Activated T-helper 1 cell treated with anti-CD3 and anti-CD28 coated beads, Interleukin-12 subunit alpha, Interleukin-12 subunit beta, Interleukin-2, Interleukin-4 antibody, amounts not matched to agents 30 ng/mL and 10 ng/mL and 1 ng/mL, durations not matched to agents 14 hours and 24 hours and 36 hours (primary cell): Measurements from ENCODE around the gene SHC4. TPM values are rescaled to one million over a fixed set of nuclear protein-coding genes. Genes with fewer than 3 reads are reported as not detected.

Experiments used
- DNase-seq: peaks from one replicate; pipeline ENCODE4 v3.0.0; 2021; ENCODE audit warnings: low spot score
- H3K27ac Mint-ChIP-seq: one replicate; pipeline ENCODE4 v1.8.0; 2021; ENCODE audit warnings: mild to moderate bottlenecking, mixed read lengths
- H3K27me3 Mint-ChIP-seq: one replicate; pipeline ENCODE4 v1.8.0; 2022; ENCODE audit warnings: mild to moderate bottlenecking, moderate library complexity, mixed read lengths; ENCODE audit not compliant: insufficient read depth
- H3K36me3 Mint-ChIP-seq: one replicate; pipeline ENCODE4 v1.8.0; 2021; ENCODE audit warnings: low read depth, mixed read lengths
- H3K4me1 Mint-ChIP-seq: one replicate; pipeline ENCODE4 v1.8.0; 2021; ENCODE audit warnings: low read depth, mixed read lengths
- H3K4me3 Mint-ChIP-seq: one replicate; pipeline ENCODE4 v1.8.0; 2021; ENCODE audit warnings: mild to moderate bottlenecking, moderate library complexity, mixed read lengths
- H3K9me3 Mint-ChIP-seq: one replicate; pipeline ENCODE4 v1.8.0; 2021; ENCODE audit warnings: mixed read lengths
- intact Hi-C: fragments of 100-400 bp; cut with micrococcal nuclease; formaldehyde crosslinking; loops from one replicate; pipeline ENCODE4 v1.15.1; 2024
- total RNA-seq: library from RNA; stranded (reverse); gene quantifications from 2 replicates; pipeline ENCODE4 v1.2.3, GENCODE V29; 2022

Gene SHC4
- total RNA-seq, 1 donor from 2014 or later = 26.4 TPM

DNA sequence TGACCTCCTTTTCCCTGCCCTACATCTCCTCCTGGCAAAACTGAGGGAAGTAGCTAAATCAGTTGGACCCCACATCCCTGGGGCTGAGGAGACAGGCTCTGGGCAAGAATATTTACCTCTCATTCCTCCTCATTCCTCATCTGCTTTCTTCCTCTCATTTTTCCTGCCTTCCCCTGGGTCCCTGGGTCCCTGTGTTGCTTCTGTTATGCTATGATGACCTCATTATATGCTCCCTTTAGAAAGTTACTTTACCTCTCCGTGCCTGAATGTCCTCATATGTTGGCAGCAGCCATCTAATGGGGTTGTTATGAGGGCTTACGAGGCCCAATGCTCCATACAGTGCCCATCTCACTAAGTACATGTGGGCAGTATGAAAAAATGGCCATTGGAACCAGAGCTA lies 1.2 kb upstream of the SHC4 start:
- H3K27ac Mint-ChIP-seq = peak overlapping the region; percentile 9
- H3K4me1 Mint-ChIP-seq = peaks cover 56% of the 10 kb centered on the region
- peaks cover 13% of the 10 kb centered on the region for H3K36me3 Mint-ChIP-seq
- peaks cover 3% of the 10 kb centered on the region for H3K9me3 Mint-ChIP-seq
- DNase-seq = no peak
- intact Hi-C loops = loop anchor here (5.0 to 10.0 kb wide), 3 partner anchors 192 to 660 kb away; partner anchors contain the start of genes COPS2, DTWD1, DUT and FAM227B
- H3K4me3 Mint-ChIP-seq = peak overlapping the region; percentile 84
- H3K27me3 Mint-ChIP-seq = peaks cover 6% of the 10 kb centered on the region

DNA sequence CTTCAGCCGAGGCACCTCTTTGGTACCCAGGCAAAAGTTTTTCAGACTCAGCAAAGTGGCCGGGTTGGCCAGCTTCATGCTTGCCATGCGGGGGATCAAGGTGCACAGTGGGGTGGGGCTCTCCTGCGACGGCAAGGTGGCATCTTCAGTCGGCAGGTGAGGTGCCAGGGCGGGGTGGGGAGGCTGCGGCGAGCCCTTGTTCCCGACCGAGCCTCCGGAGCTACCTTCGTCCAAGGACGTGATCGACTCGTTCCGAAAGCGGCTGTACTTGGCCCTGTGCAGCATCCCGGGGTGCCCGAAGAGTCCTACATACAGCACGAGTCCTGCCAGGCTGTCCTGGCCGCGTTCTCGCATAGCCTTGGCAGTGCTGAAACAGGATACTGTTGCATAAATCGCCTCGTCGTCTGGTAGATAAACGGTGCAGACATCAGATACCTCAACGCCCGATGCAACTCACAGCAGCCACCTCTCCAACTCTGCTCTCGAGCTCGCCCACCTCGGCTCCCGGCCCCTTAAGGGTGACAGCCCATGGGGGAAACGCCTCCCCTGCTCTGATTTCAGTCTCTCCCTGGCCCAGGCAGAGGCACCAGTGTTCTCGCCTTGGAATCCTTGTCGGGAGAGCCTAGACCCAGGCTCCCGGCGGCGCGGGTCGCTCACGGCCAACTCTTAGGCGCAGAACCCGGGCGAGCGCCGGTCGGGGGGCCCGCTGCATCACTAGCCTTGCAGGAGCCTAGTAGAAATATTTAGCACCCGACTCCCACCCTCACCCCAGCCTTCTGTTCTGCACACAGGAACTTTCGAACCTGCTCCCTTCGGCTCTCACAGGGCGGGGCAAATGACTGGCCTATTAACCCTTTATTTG lies 826 bp downstream of the SHC4 start:
- intact Hi-C loops = loop anchor here (5.0 to 10.0 kb wide), 3 partner anchors 194 to 662 kb away; partner anchors contain the start of genes COPS2, DTWD1, DUT and FAM227B
- peaks cover 11% of the 10 kb centered on the region for H3K27me3 Mint-ChIP-seq
- peaks cover 18% of the 10 kb centered on the region for H3K36me3 Mint-ChIP-seq
- peak overlapping the region; percentile 82 for H3K27ac Mint-ChIP-seq
- H3K9me3 Mint-ChIP-seq = peaks cover 3% of the 10 kb centered on the region
- H3K4me1 Mint-ChIP-seq = peaks cover 64% of the 10 kb centered on the region
- no peak for DNase-seq
- peak overlapping the region; percentile 84 for H3K4me3 Mint-ChIP-seq

DNA sequence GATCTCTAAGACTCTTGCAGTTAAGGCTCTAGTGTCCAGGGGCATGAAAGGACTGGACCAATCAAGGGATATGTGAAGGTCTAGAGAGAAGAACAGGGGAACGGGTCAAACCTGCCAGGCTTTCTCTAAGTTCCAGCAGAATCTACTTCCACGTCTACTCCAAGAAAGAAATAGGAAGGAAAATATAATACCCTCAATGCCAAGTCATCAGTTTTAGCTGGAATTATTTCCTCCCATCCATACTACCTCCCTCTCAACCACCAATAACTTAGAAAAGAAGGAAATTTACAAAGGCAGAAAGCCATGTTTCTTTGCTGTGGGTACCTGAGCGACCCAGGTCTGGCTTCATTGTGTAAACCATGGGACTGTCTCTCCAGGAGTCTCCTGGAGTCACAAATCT lies 7.8 kb downstream of the SHC4 start:
- intact Hi-C loops = no loop called here
- peaks cover 22% of the 10 kb centered on the region for H3K36me3 Mint-ChIP-seq
- peaks cover 10% of the 10 kb centered on the region for H3K27me3 Mint-ChIP-seq
- H3K4me1 Mint-ChIP-seq = peaks cover 28% of the 10 kb centered on the region
- H3K27ac Mint-ChIP-seq = no peak overlapping the region
- H3K9me3 Mint-ChIP-seq = no peaks in the 10 kb centered on the region
- no peak for DNase-seq
- H3K4me3 Mint-ChIP-seq = no peak overlapping the region

DNA sequence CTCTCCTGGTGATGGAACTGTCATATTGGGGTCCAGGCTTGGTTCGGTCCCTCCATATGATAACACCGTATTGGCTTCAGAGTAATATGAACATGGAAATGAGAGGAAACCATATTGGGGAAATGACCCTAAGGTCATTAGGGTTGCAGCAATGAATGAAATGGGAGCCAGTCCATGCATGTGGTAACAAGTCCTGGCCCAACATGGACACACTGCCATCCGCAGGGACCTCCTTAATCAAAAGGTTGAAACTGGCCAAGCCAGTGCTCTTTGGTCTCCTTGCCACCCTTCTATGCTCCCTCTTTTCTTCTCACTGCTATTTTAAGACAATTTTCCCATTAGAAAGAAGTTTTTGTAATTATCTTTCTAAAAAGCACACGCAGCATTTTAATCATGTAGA lies 8.3 kb downstream of the SHC4 start:
- H3K4me3 Mint-ChIP-seq = no peak overlapping the region
- H3K27ac Mint-ChIP-seq = no peak overlapping the region
- peaks cover 21% of the 10 kb centered on the region for H3K36me3 Mint-ChIP-seq
- no peak for DNase-seq
- H3K4me1 Mint-ChIP-seq = peaks cover 32% of the 10 kb centered on the region
- intact Hi-C loops = no loop called here
- H3K27me3 Mint-ChIP-seq = peaks cover 10% of the 10 kb centered on the region
- H3K9me3 Mint-ChIP-seq = no peaks in the 10 kb centered on the region

DNA sequence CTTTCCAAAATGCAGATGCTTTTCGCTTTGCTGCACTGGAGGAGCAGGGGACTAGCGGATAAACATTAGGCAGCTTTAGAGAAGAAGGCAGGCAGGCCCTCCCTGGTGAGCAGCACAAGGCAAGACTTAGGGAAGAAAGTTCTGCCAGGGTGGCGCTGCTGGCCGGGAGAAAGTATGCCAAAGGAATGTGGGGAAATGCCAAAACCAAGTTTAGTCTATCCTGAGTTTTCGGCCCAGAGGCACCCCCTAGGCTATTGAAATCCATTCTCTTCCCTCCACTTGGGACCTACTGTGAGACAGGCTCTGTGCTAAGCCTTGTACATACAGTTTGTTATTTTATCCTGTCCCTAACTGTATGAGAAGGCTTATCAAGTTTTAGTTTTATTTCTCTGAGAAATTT lies 9.2 kb downstream of the SHC4 start:
- Mint-ChIP-seq H3K4me3 (no peak overlapping the region), H3K27me3 (peaks cover 5% of the 10 kb centered on the region), H3K27ac (no peak overlapping the region), H3K36me3 (peaks cover 16% of the 10 kb centered on the region), H3K9me3 (no peaks in the 10 kb centered on the region), H3K4me1 (peaks cover 25% of the 10 kb centered on the region)
- intact Hi-C loops = no loop called here
- DNase-seq = no peak

DNA sequence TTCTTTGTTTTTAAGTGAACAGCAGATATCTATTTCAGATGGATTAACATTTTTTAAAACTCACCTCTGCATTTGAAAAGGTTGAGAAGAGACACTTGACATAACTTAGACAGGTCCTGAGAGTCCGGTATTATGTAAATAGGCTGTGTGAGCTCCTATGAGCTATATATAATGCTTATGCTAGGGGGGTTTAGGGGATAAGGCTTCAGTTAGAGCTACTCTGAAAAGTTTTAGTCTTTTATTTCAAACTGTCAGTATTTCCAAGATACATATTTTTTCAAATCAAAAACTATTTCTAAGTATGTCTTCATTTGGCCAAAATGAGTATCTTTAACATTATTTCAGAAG lies 16.9 kb downstream of the SHC4 start:
- intact Hi-C loops = loop anchor here (1.0 to 5.0 kb wide), 3 partner anchors 18 to 50 kb away; no protein-coding TSS in a partner anchor
- H3K27ac Mint-ChIP-seq = no peak overlapping the region
- no peak overlapping the region for H3K4me3 Mint-ChIP-seq
- H3K9me3 Mint-ChIP-seq = peaks cover 8% of the 10 kb centered on the region
- H3K27me3 Mint-ChIP-seq = no peaks in the 10 kb centered on the region
- no peak for DNase-seq
- peaks cover 13% of the 10 kb centered on the region for H3K36me3 Mint-ChIP-seq
- H3K4me1 Mint-ChIP-seq = peaks cover 57% of the 10 kb centered on the region

DNA sequence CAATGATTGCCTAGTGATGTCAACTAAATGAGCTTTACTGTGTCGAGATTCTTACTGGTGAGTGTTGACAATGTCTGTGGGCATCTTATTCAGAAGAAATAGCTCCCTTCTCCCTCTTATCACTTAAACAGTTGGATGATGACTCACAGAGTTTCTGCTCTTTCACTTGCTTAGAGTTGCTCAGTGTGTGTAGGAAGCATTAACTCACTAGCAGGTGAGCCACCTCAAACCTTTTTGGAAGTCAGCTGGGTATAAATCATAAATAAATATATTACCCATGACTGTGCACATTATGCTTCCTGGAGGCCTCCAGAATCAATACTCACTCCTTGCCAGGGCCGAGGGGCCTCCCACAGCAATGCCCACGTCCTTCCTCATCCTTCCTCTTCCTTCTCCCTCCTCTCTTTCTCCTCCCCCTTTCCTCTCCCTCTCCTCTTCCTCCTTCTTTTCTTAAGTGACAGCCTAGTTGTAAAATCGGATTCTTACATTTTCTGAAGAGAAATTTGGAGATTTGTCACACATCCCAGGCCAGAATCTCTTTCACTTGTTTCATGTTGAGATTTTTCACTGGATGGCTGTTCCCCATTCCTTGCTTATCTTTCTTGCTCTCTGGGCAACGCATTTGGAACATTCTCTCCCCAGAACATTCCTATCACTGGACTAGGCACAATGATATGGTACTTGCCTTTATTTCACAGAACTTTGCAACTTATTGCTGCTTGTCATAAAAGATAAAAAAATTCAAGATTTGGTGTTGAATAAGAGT lies 17.5 kb downstream of the SHC4 start:
- peak overlapping the region; percentile 82 for H3K27ac Mint-ChIP-seq
- no peaks in the 10 kb centered on the region for H3K27me3 Mint-ChIP-seq
- peaks cover 57% of the 10 kb centered on the region for H3K4me1 Mint-ChIP-seq
- peaks cover 12% of the 10 kb centered on the region for H3K36me3 Mint-ChIP-seq
- peaks cover 8% of the 10 kb centered on the region for H3K9me3 Mint-ChIP-seq
- no peak for DNase-seq
- intact Hi-C loops = loop anchor here (1.0 to 5.0 kb wide), 3 partner anchors 17 to 49 kb away; no protein-coding TSS in a partner anchor
- H3K4me3 Mint-ChIP-seq = no peak overlapping the region

DNA sequence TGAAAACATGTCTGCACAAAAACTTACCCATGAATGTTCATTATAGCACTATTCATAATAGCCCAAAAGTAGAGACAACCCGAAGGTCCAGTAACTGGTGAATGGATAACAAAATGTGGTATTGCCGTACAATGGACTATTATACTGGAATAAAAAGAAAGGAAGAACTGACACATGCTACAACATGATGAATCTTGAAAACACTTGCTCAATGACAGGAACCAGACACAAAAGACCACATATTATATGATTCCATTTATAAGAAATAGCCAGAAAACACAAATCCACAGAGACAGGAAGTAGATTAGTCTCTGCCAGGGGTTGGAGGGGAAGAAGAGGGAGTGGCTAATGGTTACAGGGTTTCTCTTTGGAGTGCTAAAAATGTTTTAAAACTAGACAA lies 18.3 kb downstream of the SHC4 start:
- no peak for DNase-seq
- H3K27me3 Mint-ChIP-seq = no peaks in the 10 kb centered on the region
- H3K4me3 Mint-ChIP-seq = peak overlapping the region; percentile 20
- intact Hi-C loops = loop anchor here (5.0 kb wide), 1 partner anchor 48 kb away; no protein-coding TSS in a partner anchor
- H3K36me3 Mint-ChIP-seq = peaks cover 19% of the 10 kb centered on the region
- peaks cover 8% of the 10 kb centered on the region for H3K9me3 Mint-ChIP-seq
- H3K4me1 Mint-ChIP-seq = peaks cover 57% of the 10 kb centered on the region
- peak overlapping the region; percentile 80 for H3K27ac Mint-ChIP-seq

DNA sequence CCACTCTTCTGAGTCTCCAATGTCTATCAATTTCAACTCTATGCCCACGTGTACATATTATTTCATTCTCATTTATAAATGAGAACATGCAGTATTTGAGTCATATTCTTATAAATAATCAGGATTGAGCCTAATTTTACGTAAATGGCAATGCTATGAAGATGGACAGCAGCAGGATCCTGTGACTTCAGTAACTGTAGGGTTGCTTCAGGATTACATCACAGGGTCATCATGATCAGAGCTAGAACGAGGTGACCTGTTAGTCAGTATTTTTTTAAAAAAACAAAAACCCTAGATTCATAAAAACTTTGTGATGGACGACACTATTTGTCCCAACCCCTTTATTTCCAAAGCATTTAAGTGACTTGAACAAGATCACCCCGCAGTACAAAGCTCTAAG lies 21.8 kb downstream of the SHC4 start:
- H3K4me1 Mint-ChIP-seq = peaks cover 62% of the 10 kb centered on the region
- peak overlapping the region; percentile 31 for H3K27ac Mint-ChIP-seq
- no peak overlapping the region for H3K4me3 Mint-ChIP-seq
- peaks cover 8% of the 10 kb centered on the region for H3K9me3 Mint-ChIP-seq
- no peaks in the 10 kb centered on the region for H3K27me3 Mint-ChIP-seq
- H3K36me3 Mint-ChIP-seq = peaks cover 17% of the 10 kb centered on the region
- intact Hi-C loops = no loop called here
- DNase-seq = no peak

DNA sequence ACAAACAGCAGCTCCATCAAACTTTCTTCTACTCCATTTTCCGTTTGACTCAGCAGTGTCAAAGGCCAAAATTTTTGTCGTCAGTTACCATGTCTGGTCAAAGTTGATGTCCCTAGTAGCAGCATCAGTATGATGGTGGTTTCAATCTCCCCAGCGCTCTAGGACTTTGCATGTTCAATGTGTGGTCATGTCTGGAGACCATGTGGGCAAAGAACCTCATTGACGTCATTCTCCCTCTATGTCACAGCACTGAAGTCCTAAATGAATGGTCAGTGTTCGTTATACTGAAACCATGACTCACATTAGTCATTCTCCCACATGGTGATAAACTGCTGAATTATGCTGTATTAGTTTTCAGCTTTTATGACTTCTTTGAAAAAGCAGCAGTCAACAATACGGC lies 23.2 kb downstream of the SHC4 start:
- no peak for DNase-seq
- Mint-ChIP-seq H3K4me1 (peaks cover 54% of the 10 kb centered on the region), H3K36me3 (peaks cover 17% of the 10 kb centered on the region), H3K27me3 (no peaks in the 10 kb centered on the region), H3K4me3 (no peak overlapping the region), H3K9me3 (peaks cover 8% of the 10 kb centered on the region), H3K27ac (peak overlapping the region; percentile 69)
- intact Hi-C loops = loop anchor here (1.0 kb wide), 1 partner anchor 11 kb away; no protein-coding TSS in a partner anchor

DNA sequence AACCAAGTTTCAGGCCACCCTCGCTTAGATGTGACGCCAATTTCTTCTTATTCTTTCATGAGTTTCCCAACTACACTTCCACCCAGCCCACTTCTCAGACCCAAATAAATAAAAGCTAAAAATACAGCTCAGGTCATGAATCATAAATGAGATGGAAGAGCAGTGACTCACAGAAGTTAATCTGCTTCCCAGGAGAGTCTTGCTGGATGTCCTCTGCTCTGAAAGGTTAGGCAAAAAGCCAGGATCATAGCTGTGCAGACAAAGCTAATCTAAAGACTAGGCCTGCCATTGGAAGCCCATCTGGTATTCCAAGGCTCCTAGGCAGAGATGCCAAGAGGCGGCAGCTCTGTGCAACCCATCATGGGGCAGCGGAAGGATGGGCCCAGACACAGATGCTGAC lies 24.1 kb downstream of the SHC4 start:
- DNase-seq = no peak
- Mint-ChIP-seq H3K27ac (peak overlapping the region; percentile 28), H3K36me3 (peaks cover 14% of the 10 kb centered on the region), H3K27me3 (no peaks in the 10 kb centered on the region), H3K4me3 (no peak overlapping the region), H3K9me3 (peaks cover 8% of the 10 kb centered on the region), H3K4me1 (peaks cover 49% of the 10 kb centered on the region)
- intact Hi-C loops = loop anchor here (1.0 kb wide), 1 partner anchor 10 kb away; no protein-coding TSS in a partner anchor

DNA sequence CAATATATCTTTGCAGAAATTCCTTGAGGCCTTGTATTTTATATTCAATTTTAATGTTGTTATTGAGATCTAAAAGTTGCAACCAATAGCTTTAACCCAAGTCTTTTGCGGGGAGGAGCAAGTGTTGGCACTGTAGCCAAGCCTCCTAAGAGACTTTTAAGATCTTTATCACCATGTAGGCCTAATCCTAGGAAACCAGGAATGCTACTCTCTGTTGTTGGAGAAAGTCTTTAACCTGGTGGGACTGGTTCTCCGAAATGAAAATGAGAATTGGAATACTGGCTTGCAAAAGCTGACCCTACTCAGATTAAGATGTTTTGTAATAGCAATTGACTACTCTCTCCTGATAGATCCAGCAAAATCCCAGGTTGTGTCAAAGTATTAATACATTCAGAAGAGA lies 25.8 kb downstream of the SHC4 start:
- no peaks in the 10 kb centered on the region for H3K27me3 Mint-ChIP-seq
- no peak for DNase-seq
- H3K9me3 Mint-ChIP-seq = no peaks in the 10 kb centered on the region
- H3K4me3 Mint-ChIP-seq = no peak overlapping the region
- H3K27ac Mint-ChIP-seq = no peak overlapping the region
- H3K36me3 Mint-ChIP-seq = peaks cover 16% of the 10 kb centered on the region
- H3K4me1 Mint-ChIP-seq = peaks cover 40% of the 10 kb centered on the region
- intact Hi-C loops = no loop called here

DNA sequence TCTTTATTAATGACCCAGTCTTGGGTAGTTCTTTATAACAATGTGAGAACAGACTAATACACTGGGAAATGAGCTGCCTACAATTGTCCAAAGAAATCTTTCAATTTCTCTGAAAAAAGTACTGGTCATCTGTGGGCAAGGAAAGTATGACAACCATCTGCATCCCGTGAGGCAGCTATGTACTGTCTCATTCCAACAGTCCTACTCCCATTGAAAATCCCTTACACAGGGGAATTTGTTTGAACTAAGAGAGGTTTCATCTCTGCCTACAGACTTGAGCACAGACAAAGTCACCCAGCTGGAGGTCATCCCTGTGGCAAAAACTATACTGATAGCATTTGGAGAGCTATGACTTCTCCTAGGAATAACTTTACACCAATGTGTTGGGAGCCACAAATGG lies 27.1 kb downstream of the SHC4 start:
- H3K36me3 Mint-ChIP-seq = peaks cover 22% of the 10 kb centered on the region
- H3K27me3 Mint-ChIP-seq = peaks cover 2% of the 10 kb centered on the region
- intact Hi-C loops = no loop called here
- peaks cover 46% of the 10 kb centered on the region for H3K4me1 Mint-ChIP-seq
- H3K9me3 Mint-ChIP-seq = peaks cover 9% of the 10 kb centered on the region
- H3K4me3 Mint-ChIP-seq = no peak overlapping the region
- H3K27ac Mint-ChIP-seq = no peak overlapping the region
- DNase-seq = no peak
